GM21737 (cell line): Measurements from ENCODE around the gene NANOS2.

ENCODE experiments used
- ATAC-seq: cut with Tn5 transposase; IDR thresholded peaks from one replicate; pipeline ENCODE4 v1.9.1; 2021; ENCODE audit warnings: mild to moderate bottlenecking, moderate library complexity; ENCODE audit not compliant: unreplicated experiment

The NANOS2 gene

GRCh38 chr19:45913874-45914830 is at the start of gene NANOS2:
Gene NANOS2 (minus strand): TSS chr19:45914778. CDS start chr19:45914693, 85 bp downstream.
- ATAC-seq = no peak

- ATAC-seq = no peak
Observed at GRCh38 chr19:45962021-45962420, 47.4 kb upstream of the NANOS2 start.

- no peak for ATAC-seq
Observed at GRCh38 chr19:45960595-45961235, 46.1 kb upstream of the NANOS2 start.

- ATAC-seq = no peak
Observed at GRCh38 chr19:45959517-45960025, 45.0 kb upstream of the NANOS2 start.

- ATAC-seq = no peak
Observed at GRCh38 chr19:45958769-45959516, 44.4 kb upstream of the NANOS2 start.

- ATAC-seq = no peak
Observed at GRCh38 chr19:45958320-45958719, 43.7 kb upstream of the NANOS2 start.

- ATAC-seq = no peak
Observed at GRCh38 chr19:45955905-45956608, 41.5 kb upstream of the NANOS2 start.

GRCh38 chr19:45954156-45954555 is 39.6 kb upstream of the NANOS2 start:
- ATAC-seq = no peak

GRCh38 chr19:45953676-45954075 is 39.1 kb upstream of the NANOS2 start:
- ATAC-seq = no peak

GRCh38 chr19:45952686-45953505 is 38.3 kb upstream of the NANOS2 start:
- no peak for ATAC-seq

GRCh38 chr19:45952341-45952685 is 37.7 kb upstream of the NANOS2 start:
- no peak for ATAC-seq

- no peak for ATAC-seq
Observed at GRCh38 chr19:45947926-45948325, 33.3 kb upstream of the NANOS2 start.

GRCh38 chr19:45940515-45940805 is 25.9 kb upstream of the NANOS2 start:
- ATAC-seq = no peak

GRCh38 chr19:45939792-45940514 is 25.4 kb upstream of the NANOS2 start:
- ATAC-seq = no peak

GRCh38 chr19:45938733-45939319 is 24.2 kb upstream of the NANOS2 start:
- no peak for ATAC-seq

- ATAC-seq = no peak
Observed at GRCh38 chr19:45935267-45935666, 20.7 kb upstream of the NANOS2 start.

GRCh38 chr19:45934551-45935230 is 20.1 kb upstream of the NANOS2 start:
- ATAC-seq = no peak

GRCh38 chr19:45933759-45934158 is 19.2 kb upstream of the NANOS2 start:
- ATAC-seq = no peak
